BJ (cell line): ENCODE data around the gene RILP. TPM values are rescaled to one million over a fixed set of nuclear protein-coding genes. Genes with fewer than 3 reads are reported as not detected.

Experiments used
- CTCF ChIA-PET: fragments of 350-600 bp; formaldehyde crosslinking; extraction: SDS; loops from one replicate; lab custom pipeline; 2021; ENCODE audit warnings: antibody characterized with exemption, inconsistent platforms; lab: Yijun Ruan, JAX
- POLR2A ChIA-PET: fragments of 300-600 bp; sonication (Branson Sonifier 250); formaldehyde crosslinking; extraction: SDS; loops from one replicate; lab custom pipeline; 2021; ENCODE audit warnings: antibody characterized with exemption; lab: Charles Lee
- DNase-seq: peaks from one replicate; pipeline ENCODE4 v3.0.0-alpha.2; 2011; ENCODE audit warnings: low read depth
- H3K27me3 ChIP-seq: 2 replicates; pipeline ENCODE4 v1.6.0; 2011; ENCODE audit warnings: low read length; ENCODE audit not compliant: control insufficient read depth, insufficient read depth
- H3K36me3 ChIP-seq: 2 replicates; pipeline ENCODE4 v1.5.1; 2011; ENCODE audit warnings: low read length; ENCODE audit not compliant: control insufficient read depth, insufficient read depth
- H3K4me3 ChIP-seq: 2 replicates; pipeline ENCODE4 v1.5.1; 2011; ENCODE audit warnings: low read depth, mild to moderate bottlenecking, control low read depth, low read length
- CTCF ChIP-seq: IDR thresholded peaks from 2 replicates; pipeline ENCODE4 v1.5.1; 2011; ENCODE audit warnings: low read depth, mild to moderate bottlenecking, control low read depth, inconsistent platforms, low read length, moderate library complexity; ENCODE audit not compliant: insufficient read depth
- polyA plus RNA-seq: library from polyadenylated mRNA; depleted of rRNA; stranded (reverse); fragments of >200 nt; gene quantifications from 2 replicates; pipeline ENCODE4 v1.2.3, GENCODE V29; 2011

RILP gene
- polyA plus RNA-seq, 1 experiment: 6.2 TPM

GRCh38 chr17:1626333-1626732 is 23.3 kb downstream of the RILP start:
- POLR2A ChIA-PET: no interaction called here
- Histone ChIP-seq H3K36me3 (no peaks in the 10 kb centered on the region), H3K27me3 (no peaks in the 10 kb centered on the region; the same call in 1 of the 2 replicates), H3K4me3 (no peak overlapping the region)
- no peak for TF ChIP-seq CTCF
- CTCF ChIA-PET: interaction anchor here (0.6 to 2.5 kb wide), 3 partner anchors 23 to 52 kb away, joined by 3 to 9 read pairs (median 3); no protein-coding TSS in a partner anchor
- DNase-seq: no peak

GRCh38 chr17:1625581-1625980 is 24.1 kb downstream of the RILP start:
- CTCF ChIA-PET: interaction anchor here (1.0 to 2.5 kb wide), 2 partner anchors 48 to 51 kb away, joined by 3 to 9 read pairs; no protein-coding TSS in a partner anchor
- H3K27me3 ChIP-seq: no peaks in the 10 kb centered on the region; the same call in 1 of the 2 replicates
- no peak for TF ChIP-seq CTCF
- DNase-seq: no peak
- no peak overlapping the region for H3K4me3 ChIP-seq
- POLR2A ChIA-PET: no interaction called here
- H3K36me3 ChIP-seq: no peaks in the 10 kb centered on the region

- Histone ChIP-seq H3K4me3 (no peak overlapping the region), H3K36me3 (no peaks in the 10 kb centered on the region), H3K27me3 (no peaks in the 10 kb centered on the region; the same call in 1 of the 2 replicates)
- ChIA-PET CTCF (interaction anchor here (2.5 kb wide), 1 partner anchor 50 kb away, joined by 9 read pairs; no protein-coding TSS in a partner anchor), POLR2A (no interaction called here)
- no peak for DNase-seq
- no peak for TF ChIP-seq CTCF
Observed at GRCh38 chr17:1625053-1625452, 24.6 kb downstream of the RILP start.

GRCh38 chr17:1624650-1625049 is 25.0 kb downstream of the RILP start:
- no peak for DNase-seq
- Histone ChIP-seq H3K4me3 (no peak overlapping the region), H3K27me3 (no peaks in the 10 kb centered on the region; the same call in 1 of the 2 replicates), H3K36me3 (no peaks in the 10 kb centered on the region)
- POLR2A ChIA-PET: no interaction called here
- CTCF ChIA-PET: interaction anchor here (2.5 kb wide), 1 partner anchor 50 kb away, joined by 9 read pairs; no protein-coding TSS in a partner anchor
- TF ChIP-seq CTCF: no peak

GRCh38 chr17:1623057-1623630 is 26.5 kb downstream of the RILP start:
- DNase-seq: no peak
- ChIA-PET POLR2A (no interaction called here), CTCF (no interaction called here)
- H3K27me3 ChIP-seq: no peaks in the 10 kb centered on the region; the same call in 1 of the 2 replicates
- no peaks in the 10 kb centered on the region for H3K36me3 ChIP-seq
- no peak overlapping the region for H3K4me3 ChIP-seq
- TF ChIP-seq CTCF: no peak
